SU-DHL-6 (cell line): ENCODE data around the gene RPL28.

Experiments used
- CTCF ChIP-seq: fragments of 200-600 bp; sonication (generic); IDR thresholded peaks from one replicate; pipeline ENCODE4 v1.5.1; 2017; ENCODE audit warnings: antibody characterized with exemption, mild to moderate bottlenecking, low read length, moderate library complexity; ENCODE audit not compliant: insufficient read depth, poor library complexity, severe bottlenecking
- EZH2phosphoT487 ChIP-seq: fragments of 200-600 bp; sonication (generic), shearing (Covaris generic); conservative IDR thresholded peaks from 2 replicates; pipeline ENCODE4 v1.6.1; 2018; ENCODE audit warnings: mild to moderate bottlenecking, antibody characterized with exemption, low read length, moderate library complexity, mixed read lengths

GRCh38 chr19:55432241-55432959, 46.7 kb downstream of the RPL28 start:
- TF ChIP-seq CTCF (no peak), EZH2phosphoT487 (no peak)
